Type B pancreatic cell (in vitro differentiated cells): Measurements from ENCODE around the gene TMEFF2. TPM values are rescaled to one million over a fixed set of nuclear protein-coding genes. Genes with fewer than 3 reads are reported as not detected.

Experiments
- DNase-seq: peaks from one replicate; pipeline ENCODE4 v3.0.0; 2021; ENCODE audit warnings: mixed read lengths; ENCODE audit not compliant: unreplicated experiment; ENCODE audit errors: extremely low spot score
- H3K27ac Mint-ChIP-seq: 2 replicates; pipeline ENCODE4 v1.8.0; 2021; ENCODE audit warnings: mild to moderate bottlenecking, mixed read lengths
- H3K27me3 Mint-ChIP-seq: 2 replicates; pipeline ENCODE4 v1.8.0; 2021; ENCODE audit warnings: mixed read lengths
- H3K36me3 Mint-ChIP-seq: 2 replicates; pipeline ENCODE4 v1.8.0; 2021; ENCODE audit warnings: mixed read lengths
- H3K4me1 Mint-ChIP-seq: one replicate; pipeline ENCODE4 v1.8.0; 2021; ENCODE audit warnings: mixed read lengths; ENCODE audit not compliant: unreplicated experiment
- H3K4me3 Mint-ChIP-seq: 2 replicates; pipeline ENCODE4 v1.8.0; 2021; ENCODE audit warnings: mild to moderate bottlenecking, mixed read lengths
- H3K9me3 Mint-ChIP-seq: 2 replicates; pipeline ENCODE4 v1.8.0; 2021; ENCODE audit warnings: mixed read lengths
- CTCF ChIP-seq: fragments of 200-600 bp; sonication (generic); conservative IDR thresholded peaks from 2 replicates; pipeline ENCODE4 v1.5.0; 2021; ENCODE audit warnings: antibody characterized with exemption, mild to moderate bottlenecking
- total RNA-seq: library from RNA; stranded (reverse); gene quantifications from 2 replicates; pipeline ENCODE4 v1.2.1, GENCODE V29; 2021; ENCODE audit warnings: low replicate concordance

Gene TMEFF2
- total RNA-seq, 1 donor from 2014 or later, result 10.7 TPM

DNA sequence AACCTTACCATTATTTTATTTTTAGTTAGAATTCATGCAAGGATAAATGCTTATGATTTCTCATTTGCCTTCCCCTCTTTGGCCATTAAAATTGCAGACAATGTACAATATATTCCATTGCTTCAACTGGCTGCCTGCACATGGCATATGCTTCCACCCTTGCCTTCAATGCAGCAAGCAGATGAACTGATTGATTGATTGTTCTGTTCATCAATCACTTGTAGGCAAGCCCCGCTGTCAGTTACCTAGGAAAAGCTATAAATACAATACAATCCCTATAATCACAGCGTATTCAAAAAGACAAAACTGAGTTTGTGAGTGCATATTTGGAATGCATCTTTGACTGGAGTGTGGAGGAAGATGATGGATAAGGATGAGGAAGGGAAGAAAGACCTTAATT, 274.2 kb downstream of the TMEFF2 start:
- Mint-ChIP-seq H3K9me3 (peaks cover 8% of the 10 kb centered on the region), H3K4me1 (peaks cover 15% of the 10 kb centered on the region), H3K4me3 (no peak overlapping the region), H3K27ac (no peak overlapping the region), H3K27me3 (no peaks in the 10 kb centered on the region), H3K36me3 (peaks cover 4% of the 10 kb centered on the region)
- no peak for TF ChIP-seq CTCF
- no peak for DNase-seq

GRCh38 chr2:191917967-191918651, 276.6 kb downstream of the TMEFF2 start:
- Mint-ChIP-seq H3K36me3 (peaks cover 4% of the 10 kb centered on the region), H3K27ac (peak overlapping the region; percentile 56), H3K4me3 (peak overlapping the region; percentile 24), H3K27me3 (no peaks in the 10 kb centered on the region), H3K4me1 (peaks cover 15% of the 10 kb centered on the region), H3K9me3 (peaks cover 8% of the 10 kb centered on the region)
- TF ChIP-seq CTCF, result no peak
- no peak for DNase-seq

GRCh38 chr2:191917430-191917881, 277.3 kb downstream of the TMEFF2 start:
- peaks cover 8% of the 10 kb centered on the region for H3K9me3 Mint-ChIP-seq
- peaks cover 16% of the 10 kb centered on the region for H3K4me1 Mint-ChIP-seq
- peaks cover 4% of the 10 kb centered on the region for H3K36me3 Mint-ChIP-seq
- no peak for DNase-seq
- H3K27ac Mint-ChIP-seq, result peak overlapping the region; percentile 56
- peak overlapping the region; percentile 24 for H3K4me3 Mint-ChIP-seq
- no peak for TF ChIP-seq CTCF
- no peaks in the 10 kb centered on the region for H3K27me3 Mint-ChIP-seq

DNA sequence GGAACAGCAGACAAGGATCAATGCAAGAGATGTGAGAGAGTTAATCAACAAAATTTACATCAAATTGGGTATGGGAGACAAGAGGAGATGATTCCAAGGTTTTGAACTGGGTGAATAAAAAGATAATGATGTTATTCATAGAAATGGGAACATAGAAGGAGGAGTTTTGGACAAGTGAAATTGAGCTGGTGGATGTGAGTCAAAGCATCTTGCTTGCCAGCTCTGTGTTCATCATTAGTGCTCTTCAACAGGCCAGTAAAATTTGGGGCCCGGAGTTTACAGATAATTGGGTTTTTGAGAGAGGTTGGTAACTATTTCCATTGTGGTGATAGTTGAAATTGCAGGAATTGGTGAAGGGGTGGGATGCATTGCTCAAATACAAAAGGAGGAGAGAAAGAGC, 277.9 kb downstream of the TMEFF2 start:
- no peaks in the 10 kb centered on the region for H3K27me3 Mint-ChIP-seq
- TF ChIP-seq CTCF, result no peak
- H3K36me3 Mint-ChIP-seq, result peaks cover 4% of the 10 kb centered on the region
- H3K27ac Mint-ChIP-seq, result no peak overlapping the region
- H3K9me3 Mint-ChIP-seq, result peaks cover 8% of the 10 kb centered on the region
- peaks cover 22% of the 10 kb centered on the region for H3K4me1 Mint-ChIP-seq
- DNase-seq, result no peak
- H3K4me3 Mint-ChIP-seq, result no peak overlapping the region

- Mint-ChIP-seq H3K27me3 (no peaks in the 10 kb centered on the region), H3K36me3 (peaks cover 4% of the 10 kb centered on the region), H3K4me3 (no peak overlapping the region), H3K9me3 (peaks cover 8% of the 10 kb centered on the region), H3K27ac (no peak overlapping the region), H3K4me1 (peaks cover 23% of the 10 kb centered on the region)
- no peak for DNase-seq
- no peak for TF ChIP-seq CTCF
Observed at GRCh38 chr2:191915750-191916149, 279.0 kb downstream of the TMEFF2 start.
